Karpas-422 (cell line): Measurements from ENCODE around the gene CAMSAP3. TPM values are rescaled to one million over a fixed set of nuclear protein-coding genes. Genes with fewer than 3 reads are reported as not detected.
"Not testable (repeated sequence)": the region's sequence is repeated elsewhere in the genome, so short reads cannot be mapped to it uniquely, and the experiment has no call there.

Experiments
- DNase-seq: peaks from one replicate; pipeline ENCODE4 v3.0.0-alpha.2; 2015
- H2AFZ ChIP-seq: fragments of 200-600 bp; sonication (generic); 2 replicates; pipeline ENCODE4 v1.6.1; 2014; ENCODE audit warnings: antibody characterized with exemption, low read length, mixed read lengths
- H3K27ac ChIP-seq: fragments of 200-600 bp; sonication (generic); 2 replicates; pipeline ENCODE4 v1.5.1; 2014; ENCODE audit warnings: mild to moderate bottlenecking, low read length, moderate library complexity
- H3K27me3 ChIP-seq: fragments of 200-600 bp; sonication (generic); 2 replicates; pipeline ENCODE4 v1.6.1; 2014; ENCODE audit warnings: low read length, mixed read lengths
- H3K36me3 ChIP-seq: fragments of 200-600 bp; sonication (generic); 2 replicates; pipeline ENCODE4 v1.6.1; 2014; ENCODE audit warnings: low read length, mixed read lengths; ENCODE audit not compliant: insufficient read depth
- H3K4me1 ChIP-seq: fragments of 200-600 bp; sonication (generic); 2 replicates; pipeline ENCODE4 v1.6.1; 2014; ENCODE audit warnings: mild to moderate bottlenecking, low read length, mixed read lengths
- H3K4me2 ChIP-seq: fragments of 200-600 bp; sonication (generic); 2 replicates; pipeline ENCODE4 v1.6.1; 2014; ENCODE audit warnings: low read length, low read depth, mild to moderate bottlenecking; ENCODE audit not compliant: poor library complexity, severe bottlenecking
- H3K4me3 ChIP-seq: fragments of 200-600 bp; sonication (generic); 2 replicates; pipeline ENCODE4 v1.5.1; 2014; ENCODE audit warnings: mild to moderate bottlenecking, antibody characterized with exemption, low read length, mixed read lengths
- H3K79me2 ChIP-seq: fragments of 200-600 bp; sonication (generic); 2 replicates; pipeline ENCODE4 v1.6.1; 2014; ENCODE audit warnings: mild to moderate bottlenecking, low read length, mixed read lengths
- H3K9ac ChIP-seq: fragments of 200-600 bp; sonication (generic); 2 replicates; pipeline ENCODE4 v1.6.0; 2014; ENCODE audit warnings: low read length
- H3K9me2 ChIP-seq: fragments of 200-600 bp; sonication (generic), shearing (Covaris generic); replicated peaks from 2 replicates; pipeline ENCODE4 v1.6.0; 2014; ENCODE audit warnings: mild to moderate bottlenecking, low read length, moderate library complexity; ENCODE audit not compliant: insufficient read depth
- H3K9me3 ChIP-seq: fragments of 300-700, 200-600 bp; sonication (generic); 2 replicates; pipeline ENCODE4 v1.6.1; 2014; ENCODE audit warnings: low read length, mixed read lengths
- H4K20me1 ChIP-seq: fragments of 200-600 bp; sonication (generic); 2 replicates; pipeline ENCODE4 v1.6.1; 2014; ENCODE audit warnings: mild to moderate bottlenecking, antibody characterized with exemption, low read length, low read depth; ENCODE audit not compliant: insufficient read depth
- total RNA-seq: library from RNA; depleted of rRNA; stranded (reverse); fragments of >200 nt; shearing (Covaris generic); gene quantifications from 2 replicates; pipeline ENCODE4 v1.2.3, GENCODE V29; 2014; ENCODE audit warnings: low replicate concordance

CAMSAP3 gene
- total RNA-seq, 1 experiment from 2014 or later = not detected

DNA sequence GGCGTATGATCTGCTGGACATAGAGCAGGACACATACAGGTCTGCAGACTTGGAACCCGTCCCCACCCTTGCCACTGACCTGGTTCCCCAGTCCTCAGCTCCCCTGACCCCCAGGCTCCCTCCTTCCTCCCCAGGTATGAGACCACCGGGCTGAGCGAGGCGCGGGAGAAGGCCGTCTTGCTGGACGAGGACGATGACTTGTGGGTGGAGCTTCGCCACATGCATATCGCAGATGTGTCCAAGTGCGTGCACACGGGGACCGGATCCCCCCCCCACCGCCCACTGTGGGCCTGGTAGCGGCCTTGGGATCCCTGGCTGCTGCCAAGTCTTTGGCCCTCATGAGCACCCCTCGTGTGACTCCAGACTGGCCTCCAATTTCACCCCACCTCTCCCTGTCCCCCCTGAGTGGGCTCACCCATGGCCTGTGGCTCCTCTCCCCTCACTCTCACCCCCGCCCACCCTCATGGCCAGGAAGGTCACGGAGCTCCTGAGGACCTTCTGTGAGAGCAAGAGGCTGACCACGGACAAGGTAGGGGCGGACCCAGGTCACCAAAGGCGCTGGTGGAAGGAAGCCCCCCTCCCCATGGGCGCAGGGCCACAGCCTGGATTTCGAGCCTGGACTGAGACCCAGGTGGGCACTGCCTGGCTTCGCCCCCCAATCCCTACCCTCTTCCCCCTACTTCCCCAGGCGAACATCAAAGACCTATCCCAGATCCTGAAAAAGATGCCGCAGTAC, 46.8 kb downstream of the CAMSAP3 start:
- Histone ChIP-seq H3K4me3 (no peak overlapping the region), H3K36me3 (no peaks in the 10 kb centered on the region; the same call in 1 of the 2 replicates), H3K27me3 (no peaks in the 10 kb centered on the region), H4K20me1 (no peaks in the 10 kb centered on the region; the same call in 1 of the 2 replicates), H3K79me2 (peaks cover 16% of the 10 kb centered on the region), H3K27ac (no peak overlapping the region), H2AFZ (no peak overlapping the region), H3K4me1 (peaks cover 8% of the 10 kb centered on the region), H3K4me2 (no peak overlapping the region), H3K9me3 (no peaks in the 10 kb centered on the region), H3K9ac (no peak overlapping the region), H3K9me2 (no peaks in the 10 kb centered on the region)
- DNase-seq = no peak

DNA sequence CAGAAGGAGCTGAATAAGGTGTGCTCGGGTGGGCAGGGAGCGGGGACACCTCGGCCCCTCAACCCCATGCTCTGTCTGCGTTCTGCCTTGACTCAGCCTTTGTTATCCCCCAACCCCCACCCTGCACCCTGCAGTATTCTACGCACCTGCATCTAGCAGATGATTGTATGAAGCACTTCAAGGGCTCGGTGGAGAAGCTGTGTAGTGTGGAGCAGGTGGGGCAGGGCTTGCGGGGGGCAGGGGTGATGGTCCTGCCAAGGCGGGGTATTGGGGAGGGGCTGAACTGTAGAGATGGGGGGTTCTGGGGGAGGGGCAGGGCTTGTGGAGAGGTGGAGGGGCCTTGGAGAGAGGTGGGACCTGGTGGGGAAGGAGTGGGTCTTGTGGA, 47.4 kb downstream of the CAMSAP3 start:
- no peaks in the 10 kb centered on the region for H3K27me3 ChIP-seq
- H3K4me2 ChIP-seq = no peak overlapping the region
- no peak overlapping the region for H3K9ac ChIP-seq
- H4K20me1 ChIP-seq = no peaks in the 10 kb centered on the region; the same call in 1 of the 2 replicates
- DNase-seq = no peak
- no peaks in the 10 kb centered on the region for H3K9me3 ChIP-seq
- no peaks in the 10 kb centered on the region; the same call in 1 of the 2 replicates for H3K36me3 ChIP-seq
- peaks cover 2% of the 10 kb centered on the region for H3K4me1 ChIP-seq
- H3K79me2 ChIP-seq = peaks cover 10% of the 10 kb centered on the region
- H3K4me3 ChIP-seq = no peak overlapping the region
- no peak overlapping the region for H3K27ac ChIP-seq
- H2AFZ ChIP-seq = no peak overlapping the region
- H3K9me2 ChIP-seq = no peaks in the 10 kb centered on the region

DNA sequence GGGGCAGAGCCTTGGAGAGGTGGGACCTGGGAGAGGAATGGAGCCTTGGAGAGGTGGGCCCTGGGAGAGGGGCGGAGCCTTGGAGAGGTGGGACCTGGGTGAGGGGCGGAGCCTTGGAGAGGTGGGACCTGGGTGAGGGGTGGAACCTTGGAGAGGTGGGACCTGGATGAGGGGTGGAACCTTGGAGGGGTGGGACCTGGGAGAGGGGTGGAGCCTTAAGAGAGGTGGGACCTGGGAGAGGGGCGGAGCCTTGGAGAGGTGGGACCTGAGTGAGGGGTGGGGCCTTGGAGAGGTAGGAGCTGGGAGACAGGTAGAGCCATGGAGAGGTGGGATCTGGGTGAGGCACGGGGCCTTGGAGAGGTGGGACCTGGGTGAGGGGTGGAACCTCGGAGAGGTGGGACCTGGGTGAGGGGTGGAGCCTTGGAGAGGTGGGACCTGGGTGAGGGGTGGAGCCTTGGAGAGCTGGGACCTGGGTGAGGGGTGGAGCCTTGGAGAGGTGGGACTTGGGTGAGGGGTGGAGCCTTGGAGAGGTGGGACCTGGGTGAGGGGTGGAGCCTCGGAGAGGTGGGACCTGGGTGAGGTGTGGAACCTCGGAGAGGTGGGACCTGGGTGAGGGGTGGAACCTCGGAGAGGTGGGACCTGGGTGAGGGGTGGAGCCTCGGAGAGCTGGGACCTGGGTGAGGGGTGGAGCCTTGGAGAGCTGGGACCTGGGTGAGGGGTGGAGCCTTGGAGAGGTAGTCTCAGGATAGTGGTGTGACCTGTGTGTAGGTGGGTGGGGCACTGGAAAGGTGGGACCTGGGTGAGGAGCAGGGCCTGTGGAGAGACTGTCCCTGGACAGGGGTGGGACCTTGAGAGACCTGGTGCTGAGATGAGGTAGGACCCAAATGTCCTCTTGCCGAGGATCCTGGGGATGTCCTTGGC, 48.2 kb downstream of the CAMSAP3 start:
- peak; percentile 90 for DNase-seq
- not testable (repeated sequence) for H3K27ac ChIP-seq, H2AFZ ChIP-seq, H3K79me2 ChIP-seq, H3K4me3 ChIP-seq, H3K36me3 ChIP-seq, H3K9me2 ChIP-seq, H3K9me3 ChIP-seq, H3K4me1 ChIP-seq, H3K9ac ChIP-seq, H4K20me1 ChIP-seq, H3K4me2 ChIP-seq, H3K27me3 ChIP-seq

DNA sequence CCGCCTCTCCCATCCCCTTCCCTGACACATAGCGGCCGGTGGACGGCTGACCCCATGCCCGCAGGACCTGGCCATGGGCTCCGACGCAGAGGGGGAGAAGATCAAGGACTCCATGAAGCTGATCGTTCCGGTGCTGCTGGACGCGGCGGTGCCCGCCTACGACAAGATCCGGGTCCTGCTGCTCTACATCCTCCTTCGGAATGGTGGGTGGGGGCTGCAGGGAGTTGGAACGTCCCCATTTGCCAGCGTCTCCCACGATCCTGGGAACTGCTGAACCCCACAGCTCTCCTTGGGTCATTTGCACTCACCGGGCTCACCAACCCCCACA, 48.9 kb downstream of the CAMSAP3 start:
- Histone ChIP-seq H3K79me2 (no peaks in the 10 kb centered on the region), H3K9ac (no peak overlapping the region), H3K4me1 (no peaks in the 10 kb centered on the region)

DNA sequence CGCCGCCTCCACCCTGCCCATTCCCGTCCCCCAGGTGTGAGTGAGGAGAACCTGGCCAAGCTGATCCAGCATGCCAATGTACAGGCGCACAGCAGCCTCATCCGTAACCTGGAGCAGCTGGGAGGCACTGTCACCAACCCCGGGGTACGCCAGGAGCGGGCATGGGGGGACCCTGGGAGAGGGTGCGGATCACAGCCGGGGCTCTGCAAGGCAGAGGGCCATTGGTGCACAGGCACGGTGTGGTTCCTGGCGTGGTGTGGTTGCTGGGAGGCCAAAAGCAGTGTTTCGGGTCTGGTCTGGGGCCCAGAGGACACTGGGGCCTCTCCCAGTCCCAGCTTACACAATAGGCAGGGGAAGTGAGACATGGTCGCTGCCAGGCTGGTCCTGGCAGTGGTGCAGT, 49.5 kb downstream of the CAMSAP3 start:
- no peaks in the 10 kb centered on the region for H3K27me3 ChIP-seq
- DNase-seq = no peak
- no peaks in the 10 kb centered on the region for H3K79me2 ChIP-seq
- no peak overlapping the region for H3K9ac ChIP-seq
- no peak overlapping the region for H3K4me3 ChIP-seq
- no peak overlapping the region for H2AFZ ChIP-seq
- no peak overlapping the region for H3K27ac ChIP-seq
- no peak overlapping the region for H3K4me2 ChIP-seq
- no peaks in the 10 kb centered on the region for H3K9me2 ChIP-seq
- no peaks in the 10 kb centered on the region for H3K9me3 ChIP-seq
- H3K4me1 ChIP-seq = no peaks in the 10 kb centered on the region
- H3K36me3 ChIP-seq = no peaks in the 10 kb centered on the region; the same call in 1 of the 2 replicates
- H4K20me1 ChIP-seq = no peaks in the 10 kb centered on the region; the same call in 1 of the 2 replicates

More for the DNA sequence above, 48.9 kb downstream of the CAMSAP3 start:
- no peak for DNase-seq
- Histone ChIP-seq H3K27ac (no peak overlapping the region), H3K4me3 (no peak overlapping the region), H3K4me2 (no peak overlapping the region), H3K9me3 (no peaks in the 10 kb centered on the region), H3K9me2 (no peaks in the 10 kb centered on the region), H4K20me1 (no peaks in the 10 kb centered on the region; the same call in 1 of the 2 replicates), H3K36me3 (no peaks in the 10 kb centered on the region; the same call in 1 of the 2 replicates), H2AFZ (no peak overlapping the region), H3K27me3 (no peaks in the 10 kb centered on the region)

DNA sequence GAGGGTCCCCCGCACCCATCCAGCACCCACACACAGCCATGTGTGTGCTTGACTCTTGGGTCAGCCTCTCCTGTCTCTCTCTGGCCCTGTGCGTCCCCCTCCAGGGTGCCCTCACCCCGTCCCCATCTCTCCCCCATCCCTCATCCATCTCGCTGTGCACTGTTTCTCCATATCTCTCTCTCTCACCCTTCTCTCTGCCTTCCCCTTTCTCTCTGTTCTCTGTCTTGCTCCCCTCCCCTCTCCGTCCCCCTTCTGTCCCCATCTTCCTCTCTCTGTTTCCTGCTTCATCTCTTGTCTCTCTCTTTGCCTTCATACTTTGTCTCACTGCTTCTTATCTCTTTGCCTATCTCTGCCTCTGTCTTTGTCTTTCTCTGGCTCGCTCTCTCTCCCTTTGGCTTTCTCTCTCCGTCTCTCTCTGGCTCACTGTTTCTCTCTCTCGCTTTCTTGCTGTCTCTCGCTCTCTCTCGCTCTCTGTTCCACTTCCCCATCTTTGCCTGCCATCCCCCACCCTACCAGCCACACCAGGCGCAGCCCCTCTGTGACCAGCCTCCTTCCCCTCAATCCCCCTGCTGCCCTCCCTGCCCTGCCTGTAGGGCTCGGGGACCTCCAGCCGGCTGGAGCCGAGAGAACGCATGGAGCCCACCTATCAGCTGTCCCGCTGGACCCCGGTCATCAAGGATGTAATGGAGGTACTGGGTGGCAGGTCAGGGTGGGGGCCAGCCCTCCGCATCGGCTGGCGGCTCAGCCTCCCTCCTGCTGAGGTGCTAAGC, 50.2 kb downstream of the CAMSAP3 start:
- Histone ChIP-seq H2AFZ (no peak overlapping the region), H3K9me2 (no peaks in the 10 kb centered on the region), H4K20me1 (no peaks in the 10 kb centered on the region; the same call in 1 of the 2 replicates), H3K4me2 (no peak overlapping the region), H3K4me1 (no peaks in the 10 kb centered on the region), H3K4me3 (no peak overlapping the region), H3K27ac (no peak overlapping the region), H3K9me3 (no peaks in the 10 kb centered on the region), H3K9ac (no peak overlapping the region), H3K36me3 (no peaks in the 10 kb centered on the region; the same call in 1 of the 2 replicates), H3K79me2 (no peaks in the 10 kb centered on the region), H3K27me3 (no peaks in the 10 kb centered on the region)
- DNase-seq = no peak

DNA sequence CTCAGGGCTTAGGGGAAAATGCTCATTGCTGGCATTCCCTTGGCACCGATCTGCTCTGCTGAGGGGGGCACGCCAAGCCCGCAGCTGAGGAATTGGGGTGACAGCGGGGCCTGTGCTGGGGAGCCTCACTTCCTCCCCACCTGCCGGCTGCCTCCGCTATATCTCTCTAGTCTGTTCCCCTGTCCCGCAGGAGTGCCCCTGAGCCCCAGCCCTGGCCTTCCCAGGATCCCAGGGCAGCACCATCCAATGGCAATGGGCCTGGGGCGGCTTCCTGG, 50.7 kb downstream of the CAMSAP3 start:
- H3K9me3 ChIP-seq = no peaks in the 10 kb centered on the region
- H3K4me2 ChIP-seq = no peak overlapping the region
- H4K20me1 ChIP-seq = no peaks in the 10 kb centered on the region; the same call in 1 of the 2 replicates
- no peaks in the 10 kb centered on the region for H3K4me1 ChIP-seq
- no peak for DNase-seq
- no peak overlapping the region for H2AFZ ChIP-seq
- H3K9me2 ChIP-seq = no peaks in the 10 kb centered on the region
- H3K36me3 ChIP-seq = no peaks in the 10 kb centered on the region; the same call in 1 of the 2 replicates
- no peaks in the 10 kb centered on the region for H3K79me2 ChIP-seq
- H3K27me3 ChIP-seq = no peaks in the 10 kb centered on the region
- H3K9ac ChIP-seq = no peak overlapping the region
- no peak overlapping the region for H3K27ac ChIP-seq
- H3K4me3 ChIP-seq = no peak overlapping the region

DNA sequence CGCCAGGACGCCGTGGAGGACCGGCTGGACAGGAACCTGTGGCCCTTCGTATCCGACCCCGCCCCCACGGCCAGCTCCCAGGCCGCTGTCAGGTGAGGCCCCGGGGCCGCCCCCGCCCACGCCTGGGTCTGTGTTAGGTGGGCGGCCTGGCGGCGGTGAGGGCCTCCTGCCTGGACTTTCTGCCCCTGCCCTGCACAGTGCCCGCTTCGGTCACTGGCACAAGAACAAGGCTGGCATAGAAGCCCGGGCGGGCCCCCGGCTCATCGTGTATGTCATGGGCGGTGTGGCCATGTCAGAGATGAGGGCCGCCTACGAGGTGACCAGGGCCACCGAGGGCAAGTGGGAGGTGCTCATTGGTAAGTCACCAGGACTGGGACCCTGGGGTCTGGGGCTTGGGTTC, 51.5 kb downstream of the CAMSAP3 start:
- Histone ChIP-seq H3K9me3 (no peaks in the 10 kb centered on the region), H3K4me1 (peaks cover 2% of the 10 kb centered on the region), H3K79me2 (no peaks in the 10 kb centered on the region)

More for the DNA sequence above, 51.5 kb downstream of the CAMSAP3 start:
- no peak for DNase-seq
- Histone ChIP-seq H3K4me2 (no peak overlapping the region), H2AFZ (no peak overlapping the region), H4K20me1 (no peaks in the 10 kb centered on the region; the same call in 1 of the 2 replicates), H3K4me3 (no peak overlapping the region), H3K9ac (no peak overlapping the region), H3K9me2 (no peaks in the 10 kb centered on the region), H3K27ac (no peak overlapping the region), H3K36me3 (no peaks in the 10 kb centered on the region; the same call in 1 of the 2 replicates), H3K27me3 (no peaks in the 10 kb centered on the region)
